Measurements from ENCODE around the gene PDE4A. TPM values are rescaled to one million over a fixed set of nuclear protein-coding genes. Genes with fewer than 3 reads are reported as not detected.

Gene PDE4A
- total RNA-seq, 2 donors from 2014 or later: 10.9 to 12.8 TPM

DNA sequence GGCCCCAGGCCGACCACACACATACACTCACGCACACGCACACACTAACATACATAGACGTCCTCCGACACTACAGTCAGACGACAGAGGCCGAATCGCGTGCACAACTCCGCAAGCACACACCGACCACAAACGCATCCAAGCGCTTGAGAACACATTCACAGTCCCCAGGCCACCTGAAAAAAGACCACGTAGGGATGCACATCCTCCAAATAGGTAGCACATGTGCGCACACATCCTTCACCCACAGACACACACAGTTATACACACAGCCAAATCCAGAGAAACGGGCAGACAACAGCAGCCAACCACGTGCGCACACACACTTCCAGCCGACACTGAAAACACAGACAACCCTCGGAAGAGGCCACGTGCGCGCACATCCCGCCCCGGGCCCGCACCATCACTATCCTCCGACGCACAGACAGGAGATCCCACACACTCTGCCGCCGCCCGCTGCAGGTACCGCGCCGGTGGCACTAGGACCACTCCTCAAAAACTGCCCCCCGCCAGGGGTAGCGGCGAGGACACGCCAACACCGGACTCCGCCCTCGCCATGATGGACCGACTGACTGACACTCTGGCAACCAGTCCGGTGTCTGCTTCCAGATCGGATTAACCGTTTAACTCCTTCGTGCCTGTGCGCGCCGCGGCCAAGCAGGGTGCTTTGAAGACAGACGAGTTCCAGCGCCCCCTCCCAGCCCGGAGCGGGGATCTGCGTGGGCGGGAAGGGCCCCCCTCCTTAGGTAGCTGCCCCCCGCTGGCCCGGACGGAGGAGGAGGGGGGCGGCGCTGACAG, 493 bp upstream of the PDE4A start:
- intact Hi-C loops (cut with DNase I): no loop called here
- peak; percentile 82 for DNase-seq (ENCODE audit: low spot score)

- no peak for DNase-seq (ENCODE audit: low spot score)
- intact Hi-C loops (cut with DNase I): no loop called here
These were observed 1.1 kb downstream of the PDE4A start for GRCh38 chr19:10421240-10422045.

DNA sequence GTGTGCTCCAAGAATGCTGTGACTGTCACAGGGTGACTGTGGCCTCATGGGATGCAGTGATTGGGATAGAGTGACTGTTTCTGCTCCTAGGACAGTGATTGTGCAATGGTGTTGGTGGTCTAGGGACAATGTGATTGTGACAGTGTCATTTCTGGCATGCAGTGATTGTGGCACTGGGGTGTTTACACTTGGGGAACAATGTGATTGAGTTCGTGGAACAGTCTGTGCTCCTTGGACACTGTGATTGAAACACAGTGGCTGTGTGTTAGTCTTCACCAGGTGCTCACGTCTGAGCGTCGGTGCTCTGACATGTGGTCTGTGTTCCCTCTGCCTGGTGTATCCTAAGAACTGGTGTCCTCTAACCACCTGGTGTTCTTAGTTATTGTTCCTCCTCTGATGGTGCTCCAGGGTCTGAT, 1.7 kb downstream of the PDE4A start:
- intact Hi-C loops (cut with DNase I): no loop called here
- no peak for DNase-seq (ENCODE audit: low spot score)

GRCh38 chr19:10422846-10423245, 2.5 kb downstream of the PDE4A start:
- no peak for DNase-seq (ENCODE audit: low spot score)
- intact Hi-C loops (cut with DNase I): loop anchor here in 1 of 2 donors (1.0 kb wide), 1 partner anchor 14 kb away; no protein-coding TSS in a partner anchor

GRCh38 chr19:10424011-10424637, 3.8 kb downstream of the PDE4A start:
- DNase-seq (ENCODE audit: low spot score): peak; percentile 92
- intact Hi-C loops (cut with DNase I): no loop called here

DNA sequence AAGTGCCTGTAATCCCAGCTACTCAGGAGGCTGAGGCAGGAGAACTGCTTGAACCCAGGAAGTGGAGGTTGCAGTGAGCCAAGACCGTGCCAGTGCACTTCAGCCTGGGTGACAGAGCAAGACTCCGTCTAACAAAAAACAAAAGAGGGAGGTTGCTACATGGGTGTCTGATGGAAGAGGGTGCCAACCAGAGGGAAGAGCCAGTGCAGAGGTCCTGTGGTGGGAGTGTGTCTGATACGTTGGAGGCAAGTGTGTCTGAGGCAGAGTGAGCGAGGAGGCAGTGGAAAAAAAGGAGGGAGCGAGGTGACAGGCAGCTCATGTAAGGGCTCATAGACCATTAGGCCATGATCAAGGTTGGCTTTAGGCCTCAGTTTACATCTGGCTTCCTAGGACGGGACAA, 6.8 kb downstream of the PDE4A start:
- no peak for DNase-seq (ENCODE audit: low spot score)
- intact Hi-C loops (cut with DNase I): no loop called here

GRCh38 chr19:10428996-10429381, 8.7 kb downstream of the PDE4A start:
- intact Hi-C loops (cut with DNase I): no loop called here
- no peak for DNase-seq (ENCODE audit: low spot score)

GRCh38 chr19:10430505-10431253, 10.3 kb downstream of the PDE4A start:
- peak; percentile 90 for DNase-seq (ENCODE audit: low spot score)
- intact Hi-C loops (cut with DNase I): no loop called here

DNA sequence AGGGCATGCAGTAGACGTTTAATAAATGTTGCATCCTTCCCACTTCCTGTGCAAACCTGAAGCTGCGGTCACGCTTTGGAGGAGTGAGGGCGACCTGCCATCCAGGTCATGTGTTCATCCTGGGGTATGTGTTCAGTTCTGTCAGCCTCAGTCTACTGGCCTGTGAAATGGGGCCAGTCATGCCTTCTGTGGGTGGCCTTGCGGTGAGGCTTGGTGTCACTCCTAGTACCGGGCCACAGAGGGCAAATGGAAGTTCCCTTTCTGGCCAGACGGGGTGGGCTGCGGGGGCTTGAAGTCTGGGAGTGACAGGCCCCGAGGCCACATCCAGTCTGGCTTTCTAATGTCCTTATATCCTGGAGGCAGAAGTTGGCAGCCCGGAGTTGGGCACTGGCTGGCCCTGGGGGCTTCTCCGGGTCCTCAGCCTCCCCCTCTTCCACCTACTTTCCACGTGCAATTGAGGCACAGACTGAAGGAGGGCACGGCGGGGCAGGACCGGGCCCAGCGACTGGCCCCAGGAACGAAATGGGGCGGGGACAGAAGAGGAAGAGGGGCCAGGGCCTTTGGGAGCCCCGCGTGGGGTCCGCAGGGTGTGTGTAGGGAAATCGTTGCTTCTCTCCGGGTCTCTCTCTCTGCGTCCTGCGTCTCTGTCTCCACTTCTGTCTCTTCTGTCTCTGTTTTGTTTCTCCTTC, 11.1 kb downstream of the PDE4A start:
- no peak for DNase-seq (ENCODE audit: low spot score)
- intact Hi-C loops (cut with DNase I): no loop called here

DNA sequence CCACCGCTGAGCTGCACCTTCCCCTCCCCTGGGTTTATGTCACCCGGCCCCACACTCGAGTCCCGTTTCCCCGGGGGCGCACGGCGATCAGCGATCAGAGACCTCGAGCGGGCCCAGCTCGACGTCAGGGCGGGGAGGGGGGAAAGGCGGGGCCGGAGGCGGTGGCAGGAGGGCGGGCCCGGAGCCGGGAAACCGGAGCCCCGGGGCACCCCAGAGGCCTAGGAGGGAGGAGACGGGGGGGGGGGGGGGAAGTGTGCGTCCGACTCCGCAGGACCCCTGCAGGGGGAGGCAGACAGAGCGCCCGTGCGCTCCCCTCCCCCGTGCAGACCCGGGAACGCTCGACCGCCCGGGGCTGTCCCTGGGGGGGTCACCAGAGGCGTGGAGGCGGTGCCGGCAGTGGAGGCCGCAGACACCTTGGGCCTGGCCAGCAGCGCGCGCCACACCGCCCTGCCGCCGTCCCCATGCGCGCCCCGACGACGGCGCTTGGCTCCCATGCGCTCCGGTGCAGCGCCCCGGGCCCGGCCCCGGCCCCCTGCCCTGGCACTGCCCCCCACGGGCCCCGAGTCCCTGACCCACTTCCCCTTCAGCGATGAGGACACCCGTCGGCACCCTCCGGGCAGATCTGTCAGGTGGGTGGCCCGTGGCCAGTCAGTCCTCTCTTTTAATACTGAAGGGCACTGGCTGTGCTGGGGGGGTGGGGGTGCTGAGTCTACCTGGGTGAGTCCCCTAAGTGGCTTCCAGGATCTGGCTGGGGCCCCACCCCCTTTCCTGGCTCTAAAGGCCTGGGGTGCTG, 11.8 kb downstream of the PDE4A start:
- intact Hi-C loops (cut with DNase I): no loop called here
- peak; percentile 90 for DNase-seq (ENCODE audit: low spot score)

- intact Hi-C loops (cut with DNase I): no loop called here
- no peak for DNase-seq (ENCODE audit: low spot score)
These were observed 12.4 kb downstream of the PDE4A start for GRCh38 chr19:10432736-10433130.

DNA sequence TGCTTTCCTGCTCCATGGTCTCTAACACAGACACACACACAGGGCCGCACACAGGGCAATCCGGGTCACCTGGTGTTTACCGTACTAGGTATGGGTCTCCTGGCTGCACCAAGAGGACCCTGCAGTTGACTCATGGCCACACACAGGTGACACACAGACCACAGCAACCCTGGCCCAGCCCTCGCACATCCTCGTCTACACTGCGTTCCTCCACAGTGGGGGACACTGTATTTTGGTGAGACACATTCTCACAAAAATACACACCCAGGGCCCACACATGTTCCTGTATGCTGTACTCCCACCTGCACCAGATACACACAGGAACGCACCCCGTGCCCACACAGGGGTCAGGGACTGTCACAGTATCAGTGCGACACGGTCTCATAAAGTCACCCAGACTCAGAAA, 12.8 kb downstream of the PDE4A start:
- intact Hi-C loops (cut with DNase I): no loop called here
- DNase-seq (ENCODE audit: low spot score): no peak

GRCh38 chr19:10439588-10439987, 19.2 kb downstream of the PDE4A start:
- DNase-seq (ENCODE audit: low spot score): no peak
- intact Hi-C loops (cut with DNase I): no loop called here

GRCh38 chr19:10442698-10443097, 22.4 kb downstream of the PDE4A start:
- no peak for DNase-seq (ENCODE audit: low spot score)
- intact Hi-C loops (cut with DNase I): no loop called here

GRCh38 chr19:10449037-10449436, 28.7 kb downstream of the PDE4A start:
- no peak for DNase-seq (ENCODE audit: low spot score)
- intact Hi-C loops (cut with DNase I): no loop called here

- DNase-seq (ENCODE audit: low spot score): no peak
- intact Hi-C loops (cut with DNase I): no loop called here
These were observed 30.0 kb downstream of the PDE4A start for GRCh38 chr19:10450191-10450852.

DNA sequence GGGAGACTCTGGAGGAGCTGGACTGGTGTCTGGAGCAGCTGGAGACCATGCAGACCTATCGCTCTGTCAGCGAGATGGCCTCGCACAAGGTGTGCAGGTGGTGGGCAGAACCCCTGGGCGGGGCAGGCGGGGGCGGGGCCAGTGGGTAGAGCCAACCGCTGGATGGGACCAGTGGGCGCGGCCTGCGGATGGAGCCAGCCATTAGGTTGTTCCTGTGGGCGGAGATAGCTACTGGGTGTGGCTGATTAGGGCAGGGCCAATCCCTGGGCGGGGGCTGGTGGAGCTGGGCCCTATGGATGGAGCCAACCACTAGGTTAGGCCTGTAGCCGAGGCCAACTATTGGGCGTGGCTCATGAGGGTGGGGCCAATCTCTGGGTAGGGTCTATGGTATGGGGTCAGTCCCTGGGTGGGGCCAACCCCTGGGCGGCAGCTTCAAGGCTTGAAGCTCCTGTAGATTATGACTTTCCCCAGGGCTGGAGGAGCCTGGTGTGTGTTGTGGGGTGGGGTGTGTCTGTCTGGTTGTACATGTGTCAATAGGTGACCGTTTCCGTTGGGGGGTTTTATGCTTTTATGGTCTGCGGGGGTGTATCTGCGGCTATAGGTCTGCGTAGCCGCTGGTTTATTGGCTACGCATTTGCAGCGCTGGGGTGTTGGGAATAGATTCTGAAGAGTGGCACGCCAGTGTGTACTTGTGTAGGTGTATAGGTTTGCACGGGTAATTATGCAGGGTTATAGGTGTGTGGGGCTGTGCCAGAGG, 30.7 kb downstream of the PDE4A start:
- intact Hi-C loops (cut with DNase I): no loop called here
- no peak for DNase-seq (ENCODE audit: low spot score)

All from posterior vena cava (tissue), 2 donors.